DND-41 (cell line): ENCODE measurements around the gene KITLG.

Experiments used
- ATAC-seq: fragments of 200-7000 bp; cut with Tn5 transposase; 3 replicates; pipeline ENCODE4 v1.9.1; 2021; ENCODE audit warnings: low read depth; ENCODE audit not compliant: insufficient read depth
- DNase-seq: peaks from one replicate; pipeline ENCODE4 v3.0.0-alpha.2; 2020
- H2AFZ ChIP-seq: 2 replicates; pipeline ENCODE4 v1.6.0; 2012; ENCODE audit warnings: low read depth, low read length
- H3K27ac ChIP-seq: 2 replicates; pipeline ENCODE4 v1.5.1; 2012; ENCODE audit warnings: low read length, inconsistent platforms
- H3K27me3 ChIP-seq: fragments of 200-600 bp; sonication (generic); 2 replicates; pipeline ENCODE4 v1.6.0; 2012; ENCODE audit warnings: low read length, mild to moderate bottlenecking, inconsistent platforms; ENCODE audit not compliant: insufficient read depth, poor library complexity
- H3K36me3 ChIP-seq: 2 replicates; pipeline ENCODE4 v1.5.1; 2012; ENCODE audit warnings: low read length, inconsistent platforms; ENCODE audit not compliant: insufficient read depth
- H3K4me1 ChIP-seq: 2 replicates; pipeline ENCODE4 v1.5.1; 2012; ENCODE audit warnings: mild to moderate bottlenecking, low read length; ENCODE audit not compliant: insufficient read depth
- H3K4me2 ChIP-seq: 2 replicates; pipeline ENCODE4 v1.6.0; 2012; ENCODE audit warnings: mild to moderate bottlenecking, moderate library complexity, low read length, inconsistent platforms; ENCODE audit not compliant: insufficient read depth
- H3K4me3 ChIP-seq, 2 experiments: fragments of 200-600 bp in 1 of 2; shearing (Covaris generic) in 1 of 2; 2 replicates each; pipeline ENCODE4 v1.5.1; 2012 to 2016; ENCODE audit warnings: inconsistent platforms in 2 of 2, low read length in 2 of 2, mild to moderate bottlenecking in 2 of 2, low read depth in 1 of 2, moderate library complexity in 1 of 2
- H3K79me2 ChIP-seq: 2 replicates; pipeline ENCODE4 v1.6.0; 2012; ENCODE audit warnings: low read length, inconsistent platforms; ENCODE audit not compliant: insufficient read depth
- H3K9ac ChIP-seq: 2 replicates; pipeline ENCODE4 v1.6.0; 2012; ENCODE audit warnings: low read depth, mild to moderate bottlenecking, inconsistent platforms, low read length, moderate library complexity
- H3K9me3 ChIP-seq: 2 replicates; pipeline ENCODE4 v1.5.1; 2012; ENCODE audit warnings: low read length, moderate library complexity, mild to moderate bottlenecking, inconsistent platforms; ENCODE audit not compliant: insufficient read depth, severe bottlenecking
- H4K20me1 ChIP-seq: 2 replicates; pipeline ENCODE4 v1.6.0; 2012; ENCODE audit warnings: low read length; ENCODE audit not compliant: insufficient read depth
- CTCF ChIP-seq: IDR thresholded peaks from 2 replicates; pipeline ENCODE4 v1.5.1; 2012; ENCODE audit warnings: borderline replicate concordance, low read length, moderate library complexity, mild to moderate bottlenecking; ENCODE audit not compliant: poor library complexity, severe bottlenecking; ENCODE audit errors: extremely low read depth
- EZH2 ChIP-seq: IDR thresholded peaks from 3 replicates; pipeline ENCODE4 v1.6.1; 2012; ENCODE audit warnings: borderline replicate concordance, low read depth, mild to moderate bottlenecking, moderate library complexity, low read length, inconsistent platforms; ENCODE audit not compliant: severe bottlenecking

KITLG gene

GRCh38 chr12:88519802-88520435, 60.4 kb downstream of the KITLG start:
- Histone ChIP-seq H3K27ac (no peak overlapping the region), H3K4me3 (no peak overlapping the region), H3K27me3 (no peaks in the 10 kb centered on the region), H3K9me3 (no peaks in the 10 kb centered on the region), H2AFZ (no peak overlapping the region), H3K4me2 (no peak overlapping the region), H3K9ac (no peak overlapping the region), H4K20me1 (no peaks in the 10 kb centered on the region), H3K4me1 (no peaks in the 10 kb centered on the region), H3K36me3 (no peaks in the 10 kb centered on the region), H3K79me2 (no peaks in the 10 kb centered on the region)
- no peak for TF ChIP-seq CTCF
- TF ChIP-seq EZH2 = no peak
- no peak for ATAC-seq
- DNase-seq = no peak

DNA sequence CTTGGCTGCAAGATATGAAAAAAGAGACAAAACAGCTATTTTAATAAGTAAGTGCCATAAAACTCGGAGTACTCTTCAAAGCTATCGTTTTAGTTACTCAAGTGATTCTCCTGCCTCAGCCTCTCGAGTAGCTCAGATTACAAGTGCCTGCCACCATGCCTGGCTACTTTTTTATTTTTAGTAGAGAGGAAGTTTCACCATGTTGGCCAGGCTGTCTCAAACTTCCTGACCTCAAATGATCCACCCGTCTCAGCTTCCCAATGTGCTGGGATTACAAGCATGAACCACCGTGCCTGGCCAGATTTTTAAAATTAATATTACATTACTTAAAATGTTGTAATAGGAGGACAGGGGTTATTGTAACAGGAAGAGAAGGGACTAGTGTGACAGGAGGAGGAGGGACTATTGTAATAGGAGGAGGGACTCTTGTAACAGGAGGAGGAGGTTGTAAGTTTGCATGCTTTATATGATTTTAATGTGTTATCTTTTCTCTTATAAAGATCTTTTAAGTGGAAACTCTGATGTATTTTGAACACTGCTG, 61.3 kb downstream of the KITLG start:
- no peak for TF ChIP-seq EZH2
- no peak for TF ChIP-seq CTCF
- Histone ChIP-seq H3K9ac (no peak overlapping the region), H3K36me3 (no peaks in the 10 kb centered on the region), H4K20me1 (no peaks in the 10 kb centered on the region), H3K9me3 (no peaks in the 10 kb centered on the region), H3K27me3 (no peaks in the 10 kb centered on the region), H3K27ac (no peak overlapping the region), H3K4me1 (no peaks in the 10 kb centered on the region), H3K4me3 (no peak overlapping the region), H3K4me2 (no peak overlapping the region), H3K79me2 (no peaks in the 10 kb centered on the region), H2AFZ (no peak overlapping the region)
- DNase-seq (no peak), ATAC-seq (no peak)

GRCh38 chr12:88516811-88517210, 63.5 kb downstream of the KITLG start:
- TF ChIP-seq EZH2 (no peak), CTCF (no peak)
- H3K4me2 ChIP-seq = no peak overlapping the region
- no peak overlapping the region for H3K4me3 ChIP-seq
- H3K9me3 ChIP-seq = no peaks in the 10 kb centered on the region
- H3K79me2 ChIP-seq = no peaks in the 10 kb centered on the region
- no peak overlapping the region for H3K9ac ChIP-seq
- H3K36me3 ChIP-seq = no peaks in the 10 kb centered on the region
- H3K4me1 ChIP-seq = no peaks in the 10 kb centered on the region
- ATAC-seq (no peak), DNase-seq (no peak)
- no peak overlapping the region for H2AFZ ChIP-seq
- H3K27me3 ChIP-seq = no peaks in the 10 kb centered on the region
- no peak overlapping the region for H3K27ac ChIP-seq
- no peaks in the 10 kb centered on the region for H4K20me1 ChIP-seq

GRCh38 chr12:88510843-88511242, 69.4 kb downstream of the KITLG start:
- no peak overlapping the region for H2AFZ ChIP-seq
- no peak for DNase-seq
- H3K9me3 ChIP-seq = no peaks in the 10 kb centered on the region
- TF ChIP-seq EZH2 (no peak), CTCF (no peak)
- no peak overlapping the region for H3K9ac ChIP-seq
- no peaks in the 10 kb centered on the region for H3K36me3 ChIP-seq
- ATAC-seq = no peak
- H3K79me2 ChIP-seq = no peaks in the 10 kb centered on the region
- no peak overlapping the region for H3K4me2 ChIP-seq
- no peak overlapping the region for H3K4me3 ChIP-seq
- no peaks in the 10 kb centered on the region for H4K20me1 ChIP-seq
- H3K27ac ChIP-seq = no peak overlapping the region
- H3K4me1 ChIP-seq = no peaks in the 10 kb centered on the region
- peaks cover 2% of the 10 kb centered on the region for H3K27me3 ChIP-seq
